CD14-positive monocyte (primary cell): ENCODE results near the gene PRORP. TPM values are rescaled to one million over a fixed set of nuclear protein-coding genes. Genes with fewer than 3 reads are reported as not detected.

ENCODE experiments used
- DNase-seq, 3 donors: peaks; one replicate each; pipeline ENCODE4 v3.0.0-alpha.2; 2011 to 2022
- H2AFZ ChIP-seq: 2 replicates; pipeline ENCODE4 v1.6.0; 2012; ENCODE audit warnings: mild to moderate bottlenecking, low read depth, low read length, inconsistent platforms; ENCODE audit not compliant: insufficient read depth, poor library complexity, severe bottlenecking
- H3K27ac ChIP-seq, 2 donors: 1 replicate in 1 of 2; 2 replicates in 1 of 2; pipeline ENCODE4 v1.5.1; 2012 to 2013; ENCODE audit warnings: low read length in 2 of 2, control low read depth in 1 of 2, inconsistent platforms in 1 of 2, low read depth in 1 of 2, mild to moderate bottlenecking in 1 of 2
- H3K27me3 ChIP-seq, 2 donors: one replicate each; pipeline versions ENCODE4 v1.6.0 to v1.6.1; 2011 to 2013; ENCODE audit warnings: low read length in 2 of 2; ENCODE audit not compliant: control insufficient read depth in 2 of 2, insufficient read depth in 2 of 2
- H3K36me3 ChIP-seq, 2 donors: replicated peaks in 1 of 2; 1 replicate in 1 of 2; 2 replicates in 1 of 2; pipeline versions ENCODE4 v1.5.1 to v1.6.1; 2012 to 2013; ENCODE audit warnings: low read length in 2 of 2, control low read depth in 1 of 2, inconsistent platforms in 1 of 2, mild to moderate bottlenecking in 1 of 2; ENCODE audit not compliant: insufficient read depth in 2 of 2, control insufficient read depth in 1 of 2
- H3K4me1 ChIP-seq, 2 donors: 1 replicate in 1 of 2; 2 replicates in 1 of 2; pipeline versions ENCODE4 v1.5.1 to v1.6.1; 2012 to 2013; ENCODE audit warnings: low read length in 2 of 2, control low read depth in 1 of 2, inconsistent platforms in 1 of 2, mild to moderate bottlenecking in 1 of 2, moderate library complexity in 1 of 2; ENCODE audit not compliant: insufficient read depth in 2 of 2, control insufficient read depth in 1 of 2
- H3K4me2 ChIP-seq: replicated peaks from 2 replicates; pipeline ENCODE3; 2012; ENCODE audit warnings: low read length, moderate library complexity, mild to moderate bottlenecking; ENCODE audit not compliant: poor library complexity, severe bottlenecking; ENCODE audit errors: extremely low read depth
- H3K4me3 ChIP-seq, 3 experiments: fragments of 200-600 bp in 1 of 3; sonication (generic) in 1 of 3; replicated peaks in 1 of 3; 1 replicate in 2 of 3; 2 replicates in 1 of 3; pipeline ENCODE4 v1.5.1; 2011 to 2013; ENCODE audit warnings: low read length in 3 of 3, mild to moderate bottlenecking in 3 of 3, control low read depth in 2 of 3, low read depth in 2 of 3, inconsistent platforms in 1 of 3, moderate library complexity in 1 of 3
- H3K79me2 ChIP-seq: 2 replicates; pipeline ENCODE4 v1.6.0; 2012; ENCODE audit warnings: mild to moderate bottlenecking, control low read depth, inconsistent platforms, low read length, moderate library complexity; ENCODE audit not compliant: insufficient read depth
- H3K9ac ChIP-seq: 2 replicates; pipeline ENCODE4 v1.6.0; 2017; ENCODE audit warnings: low read length, mild to moderate bottlenecking; ENCODE audit not compliant: insufficient read depth, poor library complexity, severe bottlenecking
- H3K9me3 ChIP-seq, 2 donors: replicated peaks in 1 of 2; 1 replicate in 1 of 2; 2 replicates in 1 of 2; pipeline versions ENCODE4 v1.5.1 to v1.6.1; 2012 to 2013; ENCODE audit warnings: low read length in 2 of 2, control low read depth in 1 of 2; ENCODE audit not compliant: control insufficient read depth in 1 of 2, insufficient read depth in 1 of 2
- H4K20me1 ChIP-seq: 2 replicates; pipeline ENCODE4 v1.6.0; 2012; ENCODE audit warnings: mild to moderate bottlenecking, low read length, control low read depth, moderate library complexity; ENCODE audit not compliant: insufficient read depth
- H3K27ac Mint-ChIP-seq, 7 donors: one replicate each; pipeline ENCODE4 v1.8.0; 2020; ENCODE audit warnings: mild to moderate bottlenecking in 7 of 7, mixed read lengths in 7 of 7, moderate library complexity in 6 of 7, inconsistent platforms in 2 of 7
- H3K27me3 Mint-ChIP-seq, 3 donors: one replicate each; pipeline ENCODE4 v1.8.0; 2021 to 2022; ENCODE audit warnings: low read depth in 3 of 3, mild to moderate bottlenecking in 3 of 3, mixed read lengths in 3 of 3, moderate library complexity in 3 of 3, inconsistent platforms in 1 of 3
- H3K36me3 Mint-ChIP-seq, 2 donors: one replicate each; pipeline ENCODE4 v1.8.0; 2020; ENCODE audit warnings: mixed read lengths in 2 of 2, inconsistent platforms in 1 of 2, mild to moderate bottlenecking in 1 of 2
- H3K4me1 Mint-ChIP-seq: one replicate; pipeline ENCODE4 v1.8.0; 2020; ENCODE audit warnings: mild to moderate bottlenecking, mixed read lengths
- H3K4me3 Mint-ChIP-seq, 2 donors: one replicate each; pipeline ENCODE4 v1.8.0; 2020; ENCODE audit warnings: mild to moderate bottlenecking in 2 of 2, mixed read lengths in 2 of 2, moderate library complexity in 1 of 2
- H3K9me3 Mint-ChIP-seq, 7 donors: one replicate each; pipeline ENCODE4 v1.8.0; 2020 to 2022; ENCODE audit warnings: mixed read lengths in 7 of 7, mild to moderate bottlenecking in 6 of 7, moderate library complexity in 6 of 7, inconsistent platforms in 2 of 7
- WGBS: methylation state at CpG from one replicate; pipeline ENCODE4 v1.1.5; 2013; ENCODE audit warnings: missing lambda C conversion rate; ENCODE audit not compliant: insufficient coverage; 5-methylcytosine and 5-hydroxymethylcytosine counted together
- intact Hi-C, 2 donors: fragments of 100-400 bp; cut with micrococcal nuclease; formaldehyde crosslinking; loops; one replicate each; pipeline versions ENCODE4 v1.15.0 to v1.15.1; 2023
- polyA plus RNA-seq, 3 donors: library from polyadenylated mRNA; depleted of rRNA in 1 of 3; unstranded in 2 of 3; stranded (reverse) in 1 of 3; fragments of 300-500 nt in 2 of 3; fragments of >200 nt in 1 of 3; fragmentation: Illumina TruSeq in 2 of 3; gene quantifications; 1 replicate in 2 of 3; 2 replicates in 1 of 3; pipeline ENCODE4 v1.2.3, GENCODE V29; 2012 to 2021
- TF ChIP-seq, protein P1 (sequence below): fragments of 200-600 bp; IDR thresholded peaks from one replicate; pipeline ENCODE4 v1.8.0; 2022; ENCODE audit warnings: antibody characterized with exemption, mild to moderate bottlenecking

The PRORP gene
- polyA plus RNA-seq, 3 donors, result 10.7 to 22.2 (median 17.9) TPM

- H3K9ac ChIP-seq, result no peak overlapping the region
- no peaks in the 10 kb centered on the region for H3K79me2 ChIP-seq
- H3K4me3 Mint-ChIP-seq, result no peak overlapping the region
- no peaks in the 10 kb centered on the region for H3K4me1 Mint-ChIP-seq
- H4K20me1 ChIP-seq, result no peaks in the 10 kb centered on the region
- H3K27me3 Mint-ChIP-seq, result no peaks in the 10 kb centered on the region
- H3K27me3 ChIP-seq, result no peaks in the 10 kb centered on the region
- H3K4me3 ChIP-seq, result no peak overlapping the region
- no CpG with 5 or more reads among the region's 1 CpG for WGBS
- no peak overlapping the region for H2AFZ ChIP-seq
- peaks cover 60 to 64% of the 10 kb centered on the region in 2 donors for H3K36me3 Mint-ChIP-seq
- H3K36me3 ChIP-seq, result peaks cover 27 to 58% of the 10 kb centered on the region in 2 donors
- H3K4me1 ChIP-seq, result no peaks in the 10 kb centered on the region
- no peaks in the 10 kb centered on the region for H3K9me3 ChIP-seq
- no peak overlapping the region for H3K27ac Mint-ChIP-seq
- H3K4me2 ChIP-seq, result no peak overlapping the region
- TF ChIP-seq, protein P1, sequence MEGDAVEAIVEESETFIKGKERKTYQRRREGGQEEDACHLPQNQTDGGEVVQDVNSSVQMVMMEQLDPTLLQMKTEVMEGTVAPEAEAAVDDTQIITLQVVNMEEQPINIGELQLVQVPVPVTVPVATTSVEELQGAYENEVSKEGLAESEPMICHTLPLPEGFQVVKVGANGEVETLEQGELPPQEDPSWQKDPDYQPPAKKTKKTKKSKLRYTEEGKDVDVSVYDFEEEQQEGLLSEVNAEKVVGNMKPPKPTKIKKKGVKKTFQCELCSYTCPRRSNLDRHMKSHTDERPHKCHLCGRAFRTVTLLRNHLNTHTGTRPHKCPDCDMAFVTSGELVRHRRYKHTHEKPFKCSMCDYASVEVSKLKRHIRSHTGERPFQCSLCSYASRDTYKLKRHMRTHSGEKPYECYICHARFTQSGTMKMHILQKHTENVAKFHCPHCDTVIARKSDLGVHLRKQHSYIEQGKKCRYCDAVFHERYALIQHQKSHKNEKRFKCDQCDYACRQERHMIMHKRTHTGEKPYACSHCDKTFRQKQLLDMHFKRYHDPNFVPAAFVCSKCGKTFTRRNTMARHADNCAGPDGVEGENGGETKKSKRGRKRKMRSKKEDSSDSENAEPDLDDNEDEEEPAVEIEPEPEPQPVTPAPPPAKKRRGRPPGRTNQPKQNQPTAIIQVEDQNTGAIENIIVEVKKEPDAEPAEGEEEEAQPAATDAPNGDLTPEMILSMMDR, result no peak
- peaks cover 0 to 4% (median 0%) of the 10 kb centered on the region in 7 donors for H3K9me3 Mint-ChIP-seq
- DNase-seq, result no peak
- H3K27ac ChIP-seq, result no peak overlapping the region
- intact Hi-C loops, result no loop called here
These were observed 41.0 kb downstream of the PRORP start for GRCh38 chr14:35163384-35163783.

GRCh38 chr14:35164849-35165248, 42.5 kb downstream of the PRORP start:
- H3K27me3 Mint-ChIP-seq, result no peaks in the 10 kb centered on the region
- Histone ChIP-seq H3K36me3 (peaks cover 12 to 55% of the 10 kb centered on the region in 2 donors), H2AFZ (no peak overlapping the region), H3K9ac (no peak overlapping the region), H3K79me2 (no peaks in the 10 kb centered on the region), H3K4me2 (no peak overlapping the region), H3K27me3 (no peaks in the 10 kb centered on the region), H3K4me1 (no peaks in the 10 kb centered on the region), H3K9me3 (peaks cover 2 to 5% of the 10 kb centered on the region in 2 donors), H3K4me3 (no peak overlapping the region), H3K27ac (no peak overlapping the region), H4K20me1 (no peaks in the 10 kb centered on the region)
- no CpG with 5 or more reads among the region's 5 CpGs for WGBS
- no peaks in the 10 kb centered on the region for H3K4me1 Mint-ChIP-seq
- H3K27ac Mint-ChIP-seq, result no peak overlapping the region
- DNase-seq, result no peak
- intact Hi-C loops, result no loop called here
- H3K9me3 Mint-ChIP-seq, result peaks cover 0 to 8% (median 5%) of the 10 kb centered on the region in 7 donors
- peaks cover 58 to 63% of the 10 kb centered on the region in 2 donors for H3K36me3 Mint-ChIP-seq
- TF ChIP-seq, protein P1, result no peak
- no peak overlapping the region for H3K4me3 Mint-ChIP-seq
